H1 (cell line): ENCODE measurements around the gene UHRF1. TPM values are rescaled to one million over a fixed set of nuclear protein-coding genes. Genes with fewer than 3 reads are reported as not detected.

Experiments used
- CTCF ChIA-PET: fragments of 300-600 bp; sonication (Branson Sonifier 250); formaldehyde crosslinking; loops from one replicate; lab custom pipeline; 2021; ENCODE audit not compliant: partially characterized antibody; lab: Charles Lee
- POLR2A ChIA-PET: fragments of 300-600 bp; sonication (Branson Sonifier 250); formaldehyde crosslinking; loops from one replicate; lab custom pipeline; 2021; ENCODE audit warnings: inconsistent platforms; ENCODE audit not compliant: partially characterized antibody; lab: Charles Lee
- DNase-seq, 2 experiments: peaks; one replicate each; pipeline versions ENCODE4 v3.0.0 to v3.0.0-alpha.2; 2010 to 2022; ENCODE audit warnings: low spot score in 2 of 2, low read depth in 1 of 2, mixed read lengths in 1 of 2
- FAIRE-seq: peaks from 2 replicates; lab custom pipeline; 2011; peaks lifted over from hg19 to GRCh38; lab: Jason Lieb, UNC
- H2AFZ ChIP-seq: 2 replicates; pipeline ENCODE4 v1.8.1; 2012; ENCODE audit warnings: low read length, inconsistent platforms
- H2AK5ac ChIP-seq: 2 replicates; pipeline ENCODE4 v1.6.1; 2013; ENCODE audit warnings: low read depth, low read length
- H2BK120ac ChIP-seq: replicated peaks from 2 replicates; pipeline ENCODE3; 2013; ENCODE audit warnings: low read depth, low read length, inconsistent platforms
- H2BK12ac ChIP-seq: 2 replicates; pipeline ENCODE4 v1.6.1; 2013; ENCODE audit warnings: low read depth, low read length
- H2BK15ac ChIP-seq: 2 replicates; pipeline ENCODE4 v1.6.1; 2013; ENCODE audit warnings: low read length
- H2BK20ac ChIP-seq: 2 replicates; pipeline ENCODE4 v1.6.1; 2013; ENCODE audit warnings: low read length
- H2BK5ac ChIP-seq: 2 replicates; pipeline ENCODE4 v1.6.1; 2013; ENCODE audit warnings: low read depth, low read length
- H3K14ac ChIP-seq: 2 replicates; pipeline ENCODE4 v1.6.1; 2013; ENCODE audit warnings: inconsistent platforms; ENCODE audit not compliant: insufficient read length
- H3K18ac ChIP-seq: 2 replicates; pipeline ENCODE4 v1.6.1; 2013; ENCODE audit warnings: low read length; ENCODE audit errors: extremely low read depth
- H3K23ac ChIP-seq: 2 replicates; pipeline ENCODE4 v1.6.1; 2013; ENCODE audit warnings: inconsistent platforms; ENCODE audit not compliant: insufficient read length
- H3K23me2 ChIP-seq: 2 replicates; pipeline ENCODE4 v1.6.1; 2013; ENCODE audit warnings: low read depth, low read length
- H3K27ac ChIP-seq: 2 replicates; pipeline ENCODE4 v1.6.1; 2011; ENCODE audit warnings: low read depth, low read length, inconsistent platforms
- H3K27me3 ChIP-seq, 4 experiments: replicated peaks in 1 of 4; 1 replicate in 1 of 4; 2 replicates in 3 of 4; pipeline versions ENCODE4 v1.6.1 to v1.8.1; 2011 to 2013; ENCODE audit warnings: low read length in 3 of 4, mild to moderate bottlenecking in 3 of 4, inconsistent platforms in 2 of 4, mixed read lengths in 2 of 4, moderate library complexity in 1 of 4; ENCODE audit not compliant: control insufficient read depth in 3 of 4, insufficient read depth in 3 of 4; ENCODE audit errors: extremely low read depth in 1 of 4
- H3K36me3 ChIP-seq, 4 experiments: 2 replicates each; pipeline versions ENCODE4 v1.6.1 to v1.8.1; 2011 to 2013; ENCODE audit warnings: mild to moderate bottlenecking in 4 of 4, low read length in 3 of 4, moderate library complexity in 2 of 4, control low read depth in 1 of 4, inconsistent platforms in 1 of 4; ENCODE audit not compliant: insufficient read depth in 4 of 4, control insufficient read depth in 2 of 4
- H3K4ac ChIP-seq: replicated peaks from 2 replicates; pipeline ENCODE3; 2013; ENCODE audit warnings: low read length, low read depth, mixed read lengths, inconsistent platforms; ENCODE audit not compliant: insufficient read length
- H3K4me1 ChIP-seq, 4 experiments: replicated peaks in 1 of 4; 1 replicate in 1 of 4; 2 replicates in 3 of 4; pipeline versions ENCODE4 v1.6.1 to v1.8.1; 2011 to 2013; ENCODE audit warnings: low read length in 3 of 4, inconsistent platforms in 2 of 4, mixed read lengths in 1 of 4; ENCODE audit not compliant: insufficient read depth in 4 of 4, control insufficient read depth in 3 of 4
- H3K4me2 ChIP-seq, 2 experiments: 2 replicates each; pipeline versions ENCODE4 v1.6.1 to v1.8.1; 2011 to 2013; ENCODE audit warnings: low read depth in 2 of 2, low read length in 2 of 2, control low read depth in 1 of 2, inconsistent platforms in 1 of 2, mild to moderate bottlenecking in 1 of 2; ENCODE audit not compliant: insufficient read depth in 1 of 2
- H3K4me3 ChIP-seq, 4 experiments: fragments of 200-600, 300-600 bp in 1 of 4; sonication (generic), shearing (Covaris generic), sonication (Bioruptor Twin) in 1 of 4; 2 replicates each; pipeline versions ENCODE4 v1.5.1 to v1.8.1; 2011 to 2016; ENCODE audit warnings: low read length in 4 of 4, low read depth in 3 of 4, control low read depth in 2 of 4, inconsistent platforms in 2 of 4, mild to moderate bottlenecking in 2 of 4, mixed read lengths in 1 of 4, moderate library complexity in 1 of 4; ENCODE audit not compliant: insufficient read depth in 2 of 4; ENCODE audit errors: extremely low read depth in 1 of 4
- H3K56ac ChIP-seq: replicated peaks from 2 replicates; pipeline ENCODE3; 2013; ENCODE audit warnings: low read depth, mild to moderate bottlenecking, mixed read lengths, low read length, inconsistent platforms; ENCODE audit not compliant: insufficient read length
- H3K79me1 ChIP-seq: 2 replicates; pipeline ENCODE4 v1.6.1; 2013; ENCODE audit warnings: low read depth, low read length, control low read depth
- H3K79me2 ChIP-seq, 2 experiments: 2 replicates each; pipeline versions ENCODE4 v1.6.1 to v1.8.1; 2012 to 2013; ENCODE audit warnings: low read length in 2 of 2, mild to moderate bottlenecking in 2 of 2, inconsistent platforms in 1 of 2; ENCODE audit not compliant: insufficient read depth in 2 of 2, control insufficient read depth in 1 of 2
- H3K9ac ChIP-seq, 4 experiments: replicated peaks in 1 of 4; 1 replicate in 1 of 4; 2 replicates in 3 of 4; pipeline versions ENCODE4 v1.6.1 to v1.8.1; 2011 to 2013; ENCODE audit warnings: low read depth in 3 of 4, low read length in 3 of 4, control low read depth in 2 of 4, mild to moderate bottlenecking in 2 of 4, moderate library complexity in 2 of 4, inconsistent platforms in 1 of 4; ENCODE audit errors: extremely low read depth in 1 of 4
- H3K9me3 ChIP-seq, 2 experiments: 2 replicates each; pipeline versions ENCODE4 v1.6.1 to v1.8.1; 2012 to 2013; ENCODE audit warnings: mild to moderate bottlenecking in 2 of 2, moderate library complexity in 2 of 2, control low read depth in 1 of 2, inconsistent platforms in 1 of 2, low read depth in 1 of 2, low read length in 1 of 2, mixed read lengths in 1 of 2; ENCODE audit not compliant: insufficient read depth in 2 of 2
- H4K20me1 ChIP-seq, 2 experiments: replicated peaks in 1 of 2; 2 replicates each; pipeline versions ENCODE3 to v1.8.1; 2011 to 2013; ENCODE audit warnings: inconsistent platforms in 2 of 2, low read length in 2 of 2, mild to moderate bottlenecking in 1 of 2; ENCODE audit not compliant: insufficient read depth in 2 of 2, control insufficient read depth in 1 of 2
- H4K5ac ChIP-seq: 2 replicates; pipeline ENCODE4 v1.6.1; 2013; ENCODE audit warnings: low read length, low read depth, mixed read lengths, inconsistent platforms; ENCODE audit not compliant: insufficient read length
- H4K8ac ChIP-seq: 2 replicates; pipeline ENCODE4 v1.8.0; 2013; ENCODE audit warnings: mild to moderate bottlenecking, moderate library complexity, low read length, inconsistent platforms; ENCODE audit not compliant: insufficient read depth; ENCODE audit errors: extremely low read depth
- H4K91ac ChIP-seq: replicated peaks from 2 replicates; pipeline ENCODE3; 2013; ENCODE audit warnings: low read length, mixed read lengths, inconsistent platforms; ENCODE audit not compliant: insufficient read length
- CEBPB ChIP-seq: IDR thresholded peaks from 2 replicates; pipeline ENCODE4 v1.6.1; 2012; ENCODE audit warnings: low read depth, low read length
- CHD2 ChIP-seq: IDR thresholded peaks from 2 replicates; pipeline ENCODE4 v1.6.1; 2012; ENCODE audit warnings: low read length, improper control_type of control experiment
- GTF2F1 ChIP-seq: IDR thresholded peaks from 2 replicates; pipeline ENCODE4 v1.6.1; 2012; ENCODE audit warnings: low read depth, low read length, improper control_type of control experiment, borderline replicate concordance
- JUND ChIP-seq: IDR thresholded peaks from 2 replicates; pipeline ENCODE4 v1.6.1; 2011; ENCODE audit warnings: mild to moderate bottlenecking, improper control_type of control experiment, low read length
- POLR2A ChIP-seq, 2 experiments: IDR thresholded peaks; 1 replicate in 1 of 2; 2 replicates in 1 of 2; pipeline ENCODE4 v1.6.1; 2011; ENCODE audit warnings: low read depth in 2 of 2, low read length in 2 of 2, mild to moderate bottlenecking in 2 of 2; ENCODE audit errors: control extremely low read depth in 1 of 2
- SAP30 ChIP-seq: fragments of 300-600 bp; sonication (generic); IDR thresholded peaks from 2 replicates; pipeline ENCODE4 v1.7.1; 2012; ENCODE audit warnings: low read length, moderate library complexity, mild to moderate bottlenecking, inconsistent platforms; ENCODE audit not compliant: insufficient read depth, insufficient replicate concordance
- SUZ12 ChIP-seq: fragments of 200-600 bp; sonication (generic); IDR thresholded peaks from 2 replicates; pipeline ENCODE4 v1.6.1; 2012; ENCODE audit warnings: mild to moderate bottlenecking, inconsistent platforms, low read length, moderate library complexity, mixed read lengths
- WGBS, 2 experiments: shearing (Covaris generic) in 1 of 2; methylation state at CpG; one replicate each; pipeline versions ENCODE4 v1.1.6 to v1.1.7; 2013 to 2015; ENCODE audit warnings: low lambda C conversion rate in 2 of 2, mixed read lengths in 2 of 2, inconsistent platforms in 1 of 2, low coverage in 1 of 2, missing lambda C conversion rate in 1 of 2; ENCODE audit not compliant: insufficient replicate concordance in 2 of 2, insufficient coverage in 1 of 2, insufficient read length in 1 of 2; ENCODE audit errors: extremely low coverage in 1 of 2, missing lambda C conversion rate in 1 of 2; 5-methylcytosine and 5-hydroxymethylcytosine counted together
- polyA plus RNA-seq, 7 experiments: library from polyadenylated mRNA; depleted of rRNA in 3 of 7; stranded (reverse) in 5 of 7; unstranded in 2 of 7; fragments of >200 nt in 5 of 7; fragments of 200-250 nt in 2 of 7; gene quantifications; 1 replicate in 5 of 7; 2 replicates in 1 of 7; 4 replicates in 1 of 7; pipeline versions ENCODE4 v1.2.1 to v1.2.3, GENCODE V29; 2011 to 2013; ENCODE audit warnings: missing spikeins in 2 of 7, mixed read lengths in 2 of 7
- total RNA-seq: library from RNA; stranded (reverse); fragmentation: NEBNext Ultra II Directional; extraction: Animal tissue kit (Norgen Biotek cat#: 25700); gene quantifications from 2 replicates; pipeline ENCODE4 v1.2.1, GENCODE V29; 2021
- TF ChIP-seq, protein P1 (sequence below): IDR thresholded peaks from 2 replicates; pipeline ENCODE4 v1.6.1; 2012; ENCODE audit warnings: low read length, inconsistent platforms

Gene UHRF1
- total and polyA plus RNA-seq, 2 of the 8 experiments (the other 6 are each of a cell fraction or from before 2014, with no cell fraction given): 14.7 to 65.8 TPM

DNA sequence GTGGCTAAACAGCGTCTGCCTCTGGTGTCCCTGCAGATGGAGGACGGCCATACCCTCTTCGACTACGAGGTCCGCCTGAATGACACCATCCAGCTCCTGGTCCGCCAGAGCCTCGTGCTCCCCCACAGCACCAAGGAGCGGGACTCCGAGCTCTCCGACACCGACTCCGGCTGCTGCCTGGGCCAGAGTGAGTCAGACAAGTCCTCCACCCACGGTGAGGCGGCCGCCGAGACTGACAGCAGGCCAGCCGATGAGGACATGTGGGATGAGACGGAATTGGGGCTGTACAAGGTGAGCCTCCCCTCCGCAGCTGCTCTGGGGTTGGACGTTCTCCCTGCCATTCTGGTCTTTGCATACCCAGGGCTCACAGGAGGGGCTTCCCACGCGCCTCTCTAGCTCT, 19.9 kb downstream of the UHRF1 start:
- H3K27ac ChIP-seq: no peak overlapping the region
- H3K79me1 ChIP-seq: peaks cover 4% of the 10 kb centered on the region
- TF ChIP-seq GTF2F1 (no peak), SAP30 (no peak), CHD2 (no peak), POLR2A (IDR thresholded peaks at IDR 0.05; ENCODE audit: control extremely low read depth in 1 of 2, low read depth in 2 of 2, low read length in 2 of 2) (no peak), SUZ12 (no peak), CEBPB (no peak), JUND (no peak)
- TF ChIP-seq, protein P1, sequence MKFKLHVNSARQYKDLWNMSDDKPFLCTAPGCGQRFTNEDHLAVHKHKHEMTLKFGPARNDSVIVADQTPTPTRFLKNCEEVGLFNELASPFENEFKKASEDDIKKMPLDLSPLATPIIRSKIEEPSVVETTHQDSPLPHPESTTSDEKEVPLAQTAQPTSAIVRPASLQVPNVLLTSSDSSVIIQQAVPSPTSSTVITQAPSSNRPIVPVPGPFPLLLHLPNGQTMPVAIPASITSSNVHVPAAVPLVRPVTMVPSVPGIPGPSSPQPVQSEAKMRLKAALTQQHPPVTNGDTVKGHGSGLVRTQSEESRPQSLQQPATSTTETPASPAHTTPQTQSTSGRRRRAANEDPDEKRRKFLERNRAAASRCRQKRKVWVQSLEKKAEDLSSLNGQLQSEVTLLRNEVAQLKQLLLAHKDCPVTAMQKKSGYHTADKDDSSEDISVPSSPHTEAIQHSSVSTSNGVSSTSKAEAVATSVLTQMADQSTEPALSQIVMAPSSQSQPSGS: no peak
- H2AK5ac ChIP-seq: no peak overlapping the region
- H3K4ac ChIP-seq: no peak overlapping the region
- no peaks in the 10 kb centered on the region for H3K27me3 ChIP-seq
- H3K56ac ChIP-seq: no peak overlapping the region
- H3K9me3 ChIP-seq: no peaks in the 10 kb centered on the region
- ChIA-PET POLR2A (interaction anchor here (0.7 to 1.0 kb wide), 3 partner anchors 11 to 160 kb away, joined by 3 to 5 read pairs (median 3); no protein-coding TSS in a partner anchor), CTCF (interaction anchor here (0.6 to 7.9 kb wide), 15 partner anchors 9 to 123 kb away, joined by 3 to 51 read pairs (median 5); no protein-coding TSS in a partner anchor)
- H3K9ac ChIP-seq: no peak overlapping the region
- no peak for DNase-seq
- no peak for FAIRE-seq
- no peak overlapping the region for H3K23ac ChIP-seq
- no peak overlapping the region for H2BK20ac ChIP-seq
- no peak overlapping the region for H3K4me2 ChIP-seq
- H3K36me3 ChIP-seq: peaks cover 2 to 31% (median 22%) of the 10 kb centered on the region in 4 experiments; a peak in 6 of 8 replicates
- peaks cover 0 to 10% (median 4%) of the 10 kb centered on the region in 4 experiments; a peak in 3 of 7 replicates for H3K4me1 ChIP-seq
- H2BK5ac ChIP-seq: no peak overlapping the region
- H3K14ac ChIP-seq: no peak overlapping the region
- no peak overlapping the region for H2BK12ac ChIP-seq
- no peak overlapping the region for H4K91ac ChIP-seq
- no peak overlapping the region for H2BK120ac ChIP-seq
- peaks cover 16% of the 10 kb centered on the region in 2 experiments for H4K20me1 ChIP-seq
- no peak overlapping the region for H4K8ac ChIP-seq
- no peaks in the 10 kb centered on the region for H3K23me2 ChIP-seq
- H2AFZ ChIP-seq: no peak overlapping the region
- H2BK15ac ChIP-seq: no peak overlapping the region
- WGBS, 2 experiments: 93% methylated on average over 21 of the region's 22 CpGs; no CpG with 5 or more reads in 1 of the 2 experiments
- no peak overlapping the region for H3K4me3 ChIP-seq
- H3K79me2 ChIP-seq: peaks cover 0 to 26% of the 10 kb centered on the region in 2 experiments; a peak in 2 of 4 replicates
- H4K5ac ChIP-seq: no peak overlapping the region
- no peak overlapping the region; the same call in 1 of the 2 replicates for H3K18ac ChIP-seq
